ENCODE measurements around the gene VEGFB. TPM values are rescaled to one million over a fixed set of nuclear protein-coding genes. Genes with fewer than 3 reads are reported as not detected.
A peak's percentile ranks its signal among the peaks of the same experiment; 100 is the strongest.

Gene VEGFB
- total and polyA plus RNA-seq, 2 of the 8 experiments (the other 6 are each of a cell fraction or from before 2014, with no cell fraction given), result 9.3 to 49.6 TPM

DNA sequence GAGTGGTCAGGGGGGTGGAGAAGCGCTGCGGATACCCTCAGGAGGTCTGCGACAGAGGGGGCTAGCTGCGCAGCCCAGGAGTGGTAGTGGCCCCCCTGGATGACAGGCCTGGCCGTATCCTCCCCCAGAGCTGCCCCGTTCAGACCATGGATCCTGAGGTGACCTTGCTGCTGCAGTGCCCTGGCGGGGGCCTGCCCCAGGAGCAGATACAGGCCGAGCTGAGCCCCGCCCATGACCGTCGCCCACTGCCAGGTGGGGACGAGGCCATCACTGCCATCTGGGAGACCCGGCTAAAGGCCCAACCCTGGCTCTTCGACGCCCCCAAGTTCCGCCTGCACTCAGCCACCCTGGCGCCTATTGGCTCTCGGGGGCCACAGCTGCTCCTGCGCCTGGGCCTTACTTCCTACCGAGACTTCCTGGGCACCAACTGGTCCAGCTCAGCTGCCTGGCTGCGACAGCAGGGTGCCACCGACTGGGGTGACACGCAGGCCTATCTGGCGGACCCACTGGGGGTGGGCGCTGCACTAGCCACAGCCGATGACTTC, 7.8 kb upstream of the VEGFB start:
- peak overlapping the region; percentile 77 for H4K91ac ChIP-seq (replicated peaks; ENCODE audit: insufficient read length, low read length)
- no peaks in the 10 kb centered on the region for H3K27me3 ChIP-seq (replicated peaks in 1 of 4; ENCODE audit: control insufficient read depth in 3 of 4, extremely low read depth in 1 of 4, insufficient read depth in 3 of 4, low read length in 3 of 4)
- peak overlapping the region; percentile 52 for H3K56ac ChIP-seq (replicated peaks; ENCODE audit: insufficient read length, low read depth, low read length)
- H3K14ac ChIP-seq (ENCODE audit: insufficient read length), result no peak overlapping the region
- peaks cover 0 to 7% of the 10 kb centered on the region in 2 experiments for H4K20me1 ChIP-seq (replicated peaks in 1 of 2; ENCODE audit: control insufficient read depth in 1 of 2, insufficient read depth in 2 of 2, low read length in 2 of 2)
- H2BK15ac ChIP-seq (ENCODE audit: low read length), result no peak overlapping the region; the same call in 1 of the 2 replicates
- H4K5ac ChIP-seq (ENCODE audit: insufficient read length, low read depth, low read length), result peak overlapping the region; percentile 75
- FAIRE-seq (no peak), DNase-seq (ENCODE audit: low read depth in 1 of 2, low spot score in 2 of 2) (no peak)
- no peak overlapping the region; the same call in 1 of the 2 replicates for H4K8ac ChIP-seq (ENCODE audit: extremely low read depth, insufficient read depth, low read length)
- peak overlapping the region in 2 of 4 experiments; percentile 62 to 66; a peak in 4 of 7 replicates for H3K9ac ChIP-seq (replicated peaks in 1 of 4; ENCODE audit: extremely low read depth in 1 of 4, low read depth in 3 of 4, low read length in 3 of 4)
- no peaks in the 10 kb centered on the region for H3K79me2 ChIP-seq (ENCODE audit: control insufficient read depth in 1 of 2, insufficient read depth in 2 of 2, low read length in 2 of 2)
- H3K9me3 ChIP-seq (ENCODE audit: insufficient read depth in 2 of 2, low read depth in 1 of 2, low read length in 1 of 2), result no peaks in the 10 kb centered on the region
- ChIA-PET CTCF (ENCODE audit: partially characterized antibody) (interaction anchor here (0.6 to 6.5 kb wide), 15 partner anchors 10 to 130 kb away, joined by 3 to 64 read pairs (median 4); partner anchors contain the start of genes FERMT3, FKBP2, KCNK4 and PLCB3), POLR2A (ENCODE audit: partially characterized antibody) (interaction anchor here (1.0 to 14.1 kb wide), 12 partner anchors 12 to 91 kb away, joined by 3 to 253 read pairs (median 7); partner anchors contain the start of genes FERMT3, FKBP2, PLCB3 and PPP1R14B)
- H3K36me3 ChIP-seq (ENCODE audit: control insufficient read depth in 2 of 4, insufficient read depth in 4 of 4, low read length in 3 of 4), result peaks cover 0 to 7% (median 1%) of the 10 kb centered on the region in 4 experiments; a peak in 2 of 8 replicates
- H3K18ac ChIP-seq (ENCODE audit: extremely low read depth, low read length), result peak overlapping the region; percentile 90
- H3K27ac ChIP-seq (ENCODE audit: low read depth, low read length), result no peak overlapping the region
- H3K4me3 ChIP-seq (ENCODE audit: extremely low read depth in 1 of 4, insufficient read depth in 2 of 4, low read depth in 3 of 4, low read length in 4 of 4), result peak overlapping the region; percentile 63 to 90 (median 84)
- H3K4me2 ChIP-seq (ENCODE audit: insufficient read depth in 1 of 2, low read depth in 2 of 2, low read length in 2 of 2), result peak overlapping the region; percentile 72 to 93
- H2BK120ac ChIP-seq (replicated peaks; ENCODE audit: low read depth, low read length), result no peak overlapping the region
- peak overlapping the region; percentile 87 for H3K4ac ChIP-seq (replicated peaks; ENCODE audit: insufficient read length, low read depth, low read length)
- H3K4me1 ChIP-seq (replicated peaks in 1 of 4; ENCODE audit: control insufficient read depth in 3 of 4, insufficient read depth in 4 of 4, low read length in 3 of 4), result peaks cover 0 to 25% (median 16%) of the 10 kb centered on the region in 4 experiments; a peak in 6 of 7 replicates
- no peak overlapping the region for H3K23ac ChIP-seq (ENCODE audit: insufficient read length)
- H3K23me2 ChIP-seq (ENCODE audit: low read depth, low read length), result peaks cover 16% of the 10 kb centered on the region
- H2BK12ac ChIP-seq (ENCODE audit: low read depth, low read length), result 0 out of 2 replicates have a peak overlapping the region, but pooled peaks have one; percentile 55
- 26% methylated on average over 24 of the region's 26 CpGs; no CpG with 5 or more reads in 1 of the 2 experiments for WGBS, 2 experiments (ENCODE audit: extremely low coverage in 1 of 2, insufficient coverage in 1 of 2, insufficient read length in 1 of 2, insufficient replicate concordance in 2 of 2, low coverage in 1 of 2, low lambda C conversion rate in 2 of 2, missing lambda C conversion rate in 1 of 2)
- no peak overlapping the region for H2BK20ac ChIP-seq (ENCODE audit: low read length)
- H3K79me1 ChIP-seq (ENCODE audit: low read depth, low read length), result no peaks in the 10 kb centered on the region
- TF ChIP-seq, protein P1, sequence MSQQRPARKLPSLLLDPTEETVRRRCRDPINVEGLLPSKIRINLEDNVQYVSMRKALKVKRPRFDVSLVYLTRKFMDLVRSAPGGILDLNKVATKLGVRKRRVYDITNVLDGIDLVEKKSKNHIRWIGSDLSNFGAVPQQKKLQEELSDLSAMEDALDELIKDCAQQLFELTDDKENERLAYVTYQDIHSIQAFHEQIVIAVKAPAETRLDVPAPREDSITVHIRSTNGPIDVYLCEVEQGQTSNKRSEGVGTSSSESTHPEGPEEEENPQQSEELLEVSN (IDR thresholded peaks at IDR 0.05), result no peak
- no peak for TF ChIP-seq CBX8 (IDR thresholded peaks at IDR 0.05; ENCODE audit: borderline replicate concordance, low read depth, low read length)
- TF ChIP-seq CREB1 (IDR thresholded peaks at IDR 0.05), result no peak
- no peak for TF ChIP-seq RFX5 (IDR thresholded peaks at IDR 0.05; ENCODE audit: borderline replicate concordance, low read depth, low read length)
- TF ChIP-seq USF2 (IDR thresholded peaks at IDR 0.05; ENCODE audit: low read length), result no peak
- H2AK5ac ChIP-seq (ENCODE audit: low read depth, low read length), result peak overlapping the region; percentile 67; the same call in 1 of the 2 replicates
- H2BK5ac ChIP-seq (ENCODE audit: low read depth, low read length), result peak overlapping the region; percentile 77
- H2AFZ ChIP-seq (ENCODE audit: low read length), result no peak overlapping the region

All from H1 (cell line).